ENCODE measurements around the gene TMEM140.
"Not testable (repeated sequence)": the region's sequence is repeated elsewhere in the genome, so short reads cannot be mapped to it uniquely, and the experiment has no call there.

Gene TMEM140

DNA sequence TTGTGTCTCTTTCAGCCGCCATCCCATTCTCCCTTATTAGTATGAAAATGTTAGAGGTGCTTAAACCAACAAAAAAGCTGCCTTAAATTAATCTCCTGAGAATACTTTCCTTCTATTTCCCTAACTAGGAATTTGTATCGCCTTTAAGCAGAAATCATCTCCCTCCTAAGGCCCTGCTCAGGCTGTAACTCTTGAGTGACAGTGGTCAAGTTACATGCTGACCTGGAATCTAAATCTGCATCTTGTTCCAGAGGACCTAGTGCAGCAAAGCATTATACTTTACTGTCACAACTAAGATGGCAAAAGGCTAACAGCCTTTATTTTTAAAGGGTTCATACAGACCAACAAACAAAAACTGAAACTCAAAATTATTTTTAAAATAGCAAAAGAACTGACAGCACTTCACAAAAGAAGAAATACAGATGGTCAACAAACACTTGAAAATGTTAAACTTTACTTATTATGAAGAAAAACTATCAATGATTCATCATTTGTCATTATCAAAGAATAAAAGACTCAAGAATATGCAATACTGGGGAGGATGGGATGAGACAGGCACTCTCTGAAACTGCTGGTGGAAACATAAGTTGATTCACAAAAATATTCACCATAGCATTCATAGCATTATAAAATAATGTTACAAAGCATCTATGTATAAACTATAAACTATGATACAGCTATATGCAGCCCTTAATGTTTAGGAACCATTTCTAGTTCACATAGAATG lies 11.7 kb downstream of the TMEM140 start:
- DNase-seq: no peak

DNA sequence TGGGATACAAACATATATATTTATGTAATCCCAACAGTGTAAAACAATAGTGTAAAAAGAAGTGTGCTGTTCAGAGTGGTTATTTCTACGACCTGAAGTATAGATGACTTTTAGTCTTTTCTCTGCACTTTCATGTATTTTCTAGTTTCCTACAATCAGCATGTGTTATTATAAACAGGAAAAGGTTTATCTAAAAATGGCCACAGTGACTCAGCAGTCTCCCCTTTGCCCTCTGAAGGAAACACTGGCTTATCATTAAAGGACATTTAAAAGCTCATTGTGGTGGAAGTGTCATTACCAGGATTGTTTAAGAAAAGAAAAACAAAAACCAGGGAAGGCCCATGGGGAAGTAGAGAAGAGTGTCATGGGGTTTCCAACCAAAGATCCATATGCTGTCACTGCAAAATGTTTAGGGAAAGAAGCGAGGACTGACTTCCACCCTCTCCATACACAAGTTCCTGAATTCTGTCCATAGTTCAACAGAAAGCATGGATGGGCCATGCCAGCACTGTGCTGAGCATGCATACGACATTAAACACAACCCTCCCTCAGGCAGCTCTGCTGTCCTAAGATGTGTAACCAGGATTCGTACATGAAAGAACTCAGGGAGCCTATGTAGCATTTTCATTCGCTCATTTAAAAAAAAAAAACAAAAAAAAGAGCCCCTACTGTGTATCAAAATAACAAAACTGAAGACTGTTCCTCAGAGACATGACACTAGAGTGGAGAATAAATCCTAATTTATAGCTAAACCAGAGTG lies 12.4 kb downstream of the TMEM140 start:
- no peak for DNase-seq

DNA sequence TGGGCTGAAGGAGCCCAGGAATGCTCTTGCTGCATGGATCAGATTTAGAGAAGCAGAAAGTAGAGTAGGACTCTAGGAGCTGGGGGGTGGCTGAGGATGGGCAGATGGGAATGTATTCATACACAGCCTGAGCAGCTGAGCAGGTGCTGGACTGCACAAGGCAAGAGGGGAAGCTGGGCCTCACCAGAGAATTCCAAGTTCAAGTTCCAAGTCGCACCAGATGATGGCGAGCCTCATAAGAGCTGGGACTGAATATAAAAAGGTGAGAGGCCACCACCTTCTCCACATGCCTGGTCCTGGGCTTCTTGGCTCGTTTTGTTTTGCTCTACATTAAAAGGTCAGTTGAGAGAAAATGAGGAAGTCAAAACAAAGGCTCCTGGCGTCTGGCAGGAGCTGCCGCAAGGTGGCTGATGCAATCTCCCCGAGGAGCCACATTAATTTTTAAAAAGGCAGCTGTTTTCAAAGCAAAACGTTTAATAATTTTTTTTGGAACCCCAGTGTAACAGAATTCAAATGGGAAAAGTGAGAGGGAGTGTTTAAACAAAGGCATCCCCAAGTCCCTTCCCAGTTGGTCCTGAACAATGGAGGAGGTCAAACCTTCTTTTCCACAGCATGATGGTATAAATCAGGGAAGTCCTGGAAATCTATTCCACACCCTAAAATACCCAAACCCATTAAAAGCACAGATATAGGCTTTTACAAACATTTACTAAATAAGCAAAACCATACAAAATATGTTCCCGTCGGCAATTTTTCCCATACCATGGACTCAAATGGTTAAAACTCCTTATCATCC lies 13.2 kb downstream of the TMEM140 start:
- no peak for DNase-seq

DNA sequence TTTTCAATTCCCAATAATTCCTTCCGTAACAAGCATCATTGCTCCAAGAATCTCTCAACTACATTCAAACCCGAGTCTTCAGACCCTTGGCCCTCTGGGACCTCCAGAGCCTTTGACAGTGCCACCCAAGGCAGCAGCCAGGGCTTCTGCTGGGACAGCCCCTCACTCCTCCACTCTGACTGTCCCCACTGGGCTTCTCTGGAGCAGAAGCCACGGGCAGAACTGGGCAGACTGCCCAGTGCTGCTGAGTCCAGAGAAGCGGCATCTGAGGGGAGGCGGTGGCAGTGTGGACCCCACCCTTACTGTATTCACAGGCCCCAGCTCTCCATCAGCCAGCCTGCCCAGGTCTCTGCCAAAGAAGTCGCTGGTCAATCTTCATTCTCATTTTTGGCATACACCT lies 13.8 kb downstream of the TMEM140 start:
- no peak for DNase-seq

- DNase-seq: no peak
These were observed 14.6 kb downstream of the TMEM140 start for GRCh38 chr7:135162382-135163001.

- no peak for DNase-seq
These were observed 16.6 kb downstream of the TMEM140 start for GRCh38 chr7:135164357-135165061.

GRCh38 chr7:135165862-135166261 lies 18.0 kb downstream of the TMEM140 start:
- DNase-seq: no peak

DNA sequence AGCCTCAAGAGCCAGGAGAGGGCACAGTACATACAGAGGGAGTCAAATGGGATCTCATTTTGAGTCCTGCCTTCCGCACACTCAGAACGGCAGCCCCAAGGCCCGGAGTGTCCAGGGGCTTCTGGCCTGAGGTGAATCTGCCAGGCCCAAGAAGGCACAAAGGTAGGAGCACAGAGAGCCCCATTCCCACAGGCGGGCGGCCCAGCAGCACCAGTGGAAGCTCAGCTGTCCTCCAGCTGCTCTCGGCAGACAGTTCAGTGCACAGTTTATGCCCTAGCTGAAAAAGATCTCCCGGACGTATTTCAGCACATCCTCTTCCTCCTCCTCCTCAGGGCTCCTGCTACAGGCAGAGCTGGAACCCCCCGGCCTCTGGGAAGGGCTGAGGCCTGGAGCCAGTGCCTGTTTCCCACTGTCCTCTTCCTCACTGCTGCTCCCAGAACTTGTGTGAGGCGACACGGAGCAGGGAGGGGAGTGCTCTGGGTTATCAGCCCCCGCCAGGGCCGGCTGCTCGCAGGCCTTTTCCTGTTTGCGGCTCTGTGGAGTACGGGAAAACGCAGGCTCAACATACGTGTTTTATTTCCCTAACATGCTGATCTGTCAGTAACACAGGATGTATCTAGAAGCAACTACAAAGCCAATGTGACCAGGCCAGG lies 18.6 kb downstream of the TMEM140 start:
- DNase-seq: no peak

DNA sequence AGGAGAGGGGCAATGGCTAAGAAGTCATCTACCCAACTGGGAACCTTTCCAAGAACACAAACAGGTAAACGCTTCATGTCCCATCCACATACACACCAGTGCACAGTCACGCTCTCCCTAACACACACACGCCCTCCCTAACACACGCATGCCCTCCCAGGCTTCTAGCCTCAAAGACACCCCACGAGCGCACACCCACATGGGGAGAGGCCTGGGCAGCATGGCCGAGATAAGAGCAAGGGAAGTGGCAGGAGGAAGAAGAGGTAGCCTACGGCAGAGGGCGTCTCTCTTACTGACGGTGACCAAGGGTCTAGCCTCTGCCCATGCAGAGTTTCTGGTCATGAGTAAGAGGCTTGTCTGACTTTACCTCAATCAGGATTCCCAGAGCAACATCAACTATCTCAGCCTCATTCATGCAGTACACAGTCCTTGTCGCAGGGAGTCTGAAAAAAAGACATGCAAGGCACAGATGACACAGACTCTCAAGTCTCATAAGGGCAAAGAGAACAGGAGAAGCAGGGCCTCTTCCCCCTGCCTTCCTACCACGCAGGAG lies 19.6 kb downstream of the TMEM140 start:
- no peak for DNase-seq

DNA sequence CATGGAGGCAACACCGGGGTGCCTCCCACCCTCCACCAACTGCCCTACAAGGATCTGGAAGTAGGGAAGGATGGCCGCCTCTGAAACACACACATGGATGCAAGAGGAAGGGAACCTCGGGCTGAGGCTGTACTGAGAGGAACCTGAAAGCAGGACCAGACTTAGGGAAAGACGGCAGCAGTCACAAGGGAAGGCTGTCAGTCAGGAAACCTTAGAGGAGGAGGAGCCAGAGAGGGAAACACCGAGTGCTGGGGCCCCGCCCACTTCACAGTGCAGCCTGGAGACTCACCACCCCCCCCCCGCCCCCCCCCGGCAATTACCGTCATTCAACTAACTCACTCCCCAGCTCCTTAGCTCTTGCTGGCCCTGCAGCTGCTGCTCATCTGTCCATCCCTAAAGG lies 20.1 kb downstream of the TMEM140 start:
- DNase-seq: no peak

DNA sequence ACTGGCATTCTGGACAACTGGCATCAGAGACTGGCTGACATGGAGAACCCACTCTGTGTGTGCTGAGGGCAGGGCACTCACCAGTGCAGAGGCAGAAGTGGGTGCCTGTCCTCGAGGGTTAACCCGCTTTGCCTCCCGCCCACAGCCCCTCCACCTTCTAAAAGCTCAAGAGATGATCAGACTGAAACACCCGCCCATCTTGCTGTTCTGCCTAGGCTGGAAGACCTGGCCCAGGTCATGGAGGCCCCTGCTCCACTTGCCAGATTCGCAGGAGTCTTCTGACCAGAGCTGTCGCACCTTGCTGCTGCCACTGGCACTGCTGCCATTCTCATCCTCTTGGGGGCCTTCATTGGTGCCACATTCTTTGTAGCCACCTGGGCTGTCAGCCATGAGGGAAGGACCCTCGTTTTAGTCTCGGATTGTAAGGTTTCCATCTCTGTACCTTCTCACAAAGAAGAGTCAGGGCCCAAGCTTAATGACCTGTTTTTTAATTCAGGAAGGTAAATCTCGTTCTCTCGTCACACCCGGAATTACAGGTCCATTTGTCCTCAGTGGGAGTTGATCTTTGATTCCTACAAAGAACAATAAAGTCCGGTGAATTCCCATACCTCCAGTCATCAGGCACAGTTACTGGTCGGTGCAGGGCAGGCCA lies 20.7 kb downstream of the TMEM140 start:
- no peak for DNase-seq

GRCh38 chr7:135169141-135169963 lies 21.5 kb downstream of the TMEM140 start:
- DNase-seq: no peak

GRCh38 chr7:135169964-135170273 lies 22.0 kb downstream of the TMEM140 start:
- no peak for DNase-seq

DNA sequence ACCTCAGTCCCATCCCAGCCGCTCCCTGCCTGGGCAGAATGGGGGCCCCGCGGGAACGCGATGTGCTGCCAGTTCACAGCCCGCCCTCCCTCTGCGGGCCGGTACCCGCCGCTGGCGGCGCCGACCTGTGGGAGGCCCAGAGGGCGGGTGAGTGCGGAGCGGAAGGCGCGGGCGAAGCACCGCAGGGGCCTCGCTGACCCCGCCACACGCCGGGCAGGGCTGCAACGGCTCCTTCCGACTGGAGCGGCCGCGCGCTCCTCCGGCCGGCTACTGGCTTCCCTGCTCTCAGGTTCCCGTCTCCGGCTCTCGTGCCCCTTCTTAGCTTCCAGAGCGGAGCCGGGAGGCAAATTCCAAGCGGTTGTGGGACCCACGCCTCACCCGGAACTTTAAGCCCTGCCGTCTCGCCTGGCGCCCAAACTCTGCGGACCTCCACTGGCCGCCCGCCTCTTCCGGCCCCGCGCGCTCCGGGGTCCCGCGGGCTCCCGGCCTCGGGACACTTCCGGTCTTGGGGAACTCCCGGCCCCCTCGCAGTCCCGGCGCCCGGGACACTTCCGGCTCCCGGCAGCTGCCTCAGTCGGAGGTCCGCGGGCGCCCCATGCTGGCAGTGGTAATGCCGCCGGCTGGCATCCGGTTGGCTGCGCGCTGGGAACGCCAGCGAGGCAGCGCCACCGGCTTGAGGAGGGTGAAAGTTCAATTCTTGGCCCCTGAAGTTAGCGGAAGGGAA lies 22.6 kb downstream of the TMEM140 start, which contains the start of gene CYREN:
Gene CYREN (minus strand): TSS at position 434 of the 724 bp plus-strand sequence. CDS start 1,785 bp downstream, outside the sequence.
- peak; percentile 94 for DNase-seq

DNA sequence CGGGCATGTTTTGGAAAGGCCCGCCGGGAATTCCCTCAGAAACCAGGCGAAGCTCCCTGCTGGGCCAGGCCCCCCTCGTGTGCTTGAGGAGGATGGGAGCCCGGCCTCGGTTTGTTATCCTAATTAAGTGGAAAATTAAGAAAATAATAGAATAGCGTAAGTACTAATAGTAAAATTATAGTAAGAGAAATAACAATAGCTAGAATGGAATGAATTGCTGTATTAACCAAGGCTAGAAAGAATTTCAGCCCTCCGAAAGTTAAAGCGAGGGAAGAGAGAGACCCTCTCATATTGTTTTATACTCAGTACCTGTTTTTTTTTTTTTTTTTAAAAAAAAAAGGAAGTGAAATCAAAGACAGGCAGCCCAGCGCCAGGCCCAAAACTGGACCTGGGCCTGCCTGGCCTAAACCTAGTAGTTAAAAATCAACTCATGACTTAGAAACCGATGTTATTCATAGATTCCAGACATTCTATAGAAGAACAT lies 23.2 kb downstream of the TMEM140 start:
- DNase-seq: not testable (repeated sequence)

- not testable (repeated sequence) for DNase-seq
These were observed 23.9 kb downstream of the TMEM140 start for GRCh38 chr7:135171581-135172291.

- DNase-seq: not testable (repeated sequence)
These were observed 26.0 kb downstream of the TMEM140 start for GRCh38 chr7:135173916-135174315.

DNA sequence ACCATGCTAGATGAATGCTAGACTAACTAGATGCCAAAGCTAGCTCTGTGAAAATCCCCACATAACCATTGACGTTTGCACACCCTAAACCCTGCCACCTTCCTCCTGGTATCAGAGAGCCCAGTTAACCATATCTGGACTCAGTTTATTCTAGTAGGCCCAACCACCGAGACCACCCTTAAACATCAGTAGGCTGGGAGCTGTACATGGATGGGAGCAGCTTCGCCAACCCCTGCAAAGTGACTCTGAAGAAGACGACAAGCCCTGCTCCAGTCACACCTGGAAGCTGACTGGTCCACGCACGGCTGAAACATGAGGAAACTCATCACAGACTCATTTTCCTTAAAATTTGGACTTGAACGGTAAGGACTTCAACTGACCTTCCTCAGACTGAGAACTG lies 27.1 kb downstream of the TMEM140 start:
- no peak for DNase-seq

GRCh38 chr7:135175931-135176330 lies 28.1 kb downstream of the TMEM140 start:
- DNase-seq: no peak

Data from left hindlimb (tissue), 1 donor.